ENCODE results near the gene TNFSF9. TPM values are rescaled to one million over a fixed set of nuclear protein-coding genes. Genes with fewer than 3 reads are reported as not detected.

TNFSF9 gene
- total RNA-seq, 4 donors from 2014 or later: 0.66 to 1.3 (median 1.2) TPM; not detected in 1

- Histone ChIP-seq H3K36me3 (no peaks in the 10 kb centered on the region), H3K27ac (peak overlapping the region; percentile 48 to 94 (median 84)), H3K4me3 (no peak overlapping the region), H3K27me3 (peaks cover 0 to 2% of the 10 kb centered on the region in 2 donors), H3K9me3 (no peaks in the 10 kb centered on the region), H3K4me1 (peaks cover 0 to 9% (median 0%) of the 10 kb centered on the region in 4 donors)
- 41 to 45% methylated on average over 20 of the region's 20 CpGs for WGBS, 2 donors
- DNase-seq (ENCODE audit: low spot score in 2 of 2): peak in 1 of 2 donors; percentile 30
- TF ChIP-seq EP300 (IDR thresholded peaks at IDR 0.05) (peak; percentile 70 to 91), CTCF (IDR thresholded peaks at IDR 0.05) (no peak)
Observed at GRCh38 chr19:6509118-6509971, 21.5 kb upstream of the TNFSF9 start.

DNA sequence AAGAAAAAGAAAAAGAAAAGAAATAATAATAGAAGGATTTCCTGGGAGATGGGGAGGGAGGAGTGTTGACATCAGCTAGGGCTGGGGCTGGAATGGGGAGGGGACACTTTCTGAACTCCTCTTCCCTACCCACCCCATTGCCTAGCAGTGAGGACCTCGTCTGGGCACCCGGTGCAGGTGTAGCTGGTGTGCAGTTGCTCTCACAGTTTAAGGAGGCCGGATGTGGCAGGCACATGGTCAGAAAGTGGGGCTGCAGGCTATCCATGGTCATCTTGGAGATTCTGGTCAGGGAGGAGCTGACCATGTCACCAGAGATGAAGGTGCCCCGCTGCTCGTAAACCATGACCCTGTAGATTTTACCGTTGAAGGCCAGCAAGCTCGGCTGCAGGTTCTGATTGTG, 20.2 kb upstream of the TNFSF9 start:
- H3K9me3 ChIP-seq: no peaks in the 10 kb centered on the region
- peak overlapping the region in 1 of 4 donors; percentile 89 for H3K27ac ChIP-seq
- no peak overlapping the region for H3K4me3 ChIP-seq
- WGBS, 2 donors: 78 to 81% methylated on average over 7 of the region's 7 CpGs
- H3K27me3 ChIP-seq: no peaks in the 10 kb centered on the region
- H3K4me1 ChIP-seq: peaks cover 0 to 9% (median 0%) of the 10 kb centered on the region in 4 donors
- H3K36me3 ChIP-seq: no peaks in the 10 kb centered on the region
- no peak for DNase-seq (ENCODE audit: low spot score in 2 of 2)
- TF ChIP-seq EP300 (IDR thresholded peaks at IDR 0.05) (no peak), CTCF (IDR thresholded peaks at IDR 0.05) (no peak), POLR2A (IDR thresholded peaks at IDR 0.05) (no peak)

- H3K27ac ChIP-seq: no peak overlapping the region
- H3K9me3 ChIP-seq: no peaks in the 10 kb centered on the region
- no peak for TF ChIP-seq CTCF (IDR thresholded peaks at IDR 0.05)
- TF ChIP-seq POLR2A (IDR thresholded peaks at IDR 0.05): no peak
- TF ChIP-seq EP300 (IDR thresholded peaks at IDR 0.05): no peak
- H3K36me3 ChIP-seq: no peaks in the 10 kb centered on the region
- no peaks in the 10 kb centered on the region for H3K27me3 ChIP-seq
- no peak for DNase-seq (ENCODE audit: low spot score in 2 of 2)
- 51 to 55% methylated on average over 9 of the region's 9 CpGs for WGBS, 2 donors
- H3K4me3 ChIP-seq: no peak overlapping the region
- H3K4me1 ChIP-seq: peaks cover 0 to 24% (median 2%) of the 10 kb centered on the region in 4 donors
Observed at GRCh38 chr19:6514089-6514488, 16.7 kb upstream of the TNFSF9 start.

- Histone ChIP-seq H3K9me3 (no peaks in the 10 kb centered on the region), H3K27me3 (no peaks in the 10 kb centered on the region), H3K27ac (no peak overlapping the region), H3K36me3 (no peaks in the 10 kb centered on the region), H3K4me1 (peaks cover 0 to 24% (median 2%) of the 10 kb centered on the region in 4 donors), H3K4me3 (no peak overlapping the region)
- DNase-seq (ENCODE audit: low spot score in 2 of 2): no peak
- no peak for TF ChIP-seq EP300 (IDR thresholded peaks at IDR 0.05)
- no peak for TF ChIP-seq POLR2A (IDR thresholded peaks at IDR 0.05)
- TF ChIP-seq CTCF (IDR thresholded peaks at IDR 0.05): no peak
- 82 to 87% methylated on average over 14 to 15 of the region's 15 CpGs for WGBS, 2 donors
Observed at GRCh38 chr19:6514926-6515544, 15.8 kb upstream of the TNFSF9 start.
